GM23338 (cell line): ENCODE data around the gene SH2D4B. TPM values are rescaled to one million over a fixed set of nuclear protein-coding genes. Genes with fewer than 3 reads are reported as not detected.

Source experiments
- ATAC-seq: fragments of 200-7000 bp; cut with Tn5 transposase; 3 replicates; pipeline ENCODE4 v1.9.1; 2020
- DNase-seq: peaks from one replicate; pipeline ENCODE4 v3.0.0-alpha.2; 2015; ENCODE audit warnings: low spot score
- H2AFZ ChIP-seq: fragments of 200-600 bp; sonication (generic); 2 replicates; pipeline ENCODE4 v1.8.0; 2016; ENCODE audit warnings: antibody characterized with exemption, mild to moderate bottlenecking, moderate library complexity
- H3F3A ChIP-seq: fragments of 200-600 bp; sonication (generic); replicated peaks from 2 replicates; pipeline ENCODE4 v1.8.0; 2017; ENCODE audit warnings: antibody characterized with exemption, mixed run types, low read depth
- H3K27ac ChIP-seq: fragments of 200-600 bp; sonication (generic); 2 replicates; pipeline ENCODE4 v1.6.1; 2016; ENCODE audit warnings: low read depth
- H3K27me3 ChIP-seq: fragments of 200-600 bp; sonication (generic); 2 replicates; pipeline ENCODE4 v1.8.0; 2016; ENCODE audit warnings: mild to moderate bottlenecking, mixed run types, moderate library complexity; ENCODE audit not compliant: insufficient read depth
- H3K36me3 ChIP-seq: fragments of 200-600 bp; sonication (generic); 2 replicates; pipeline ENCODE4 v1.8.0; 2016; ENCODE audit warnings: mild to moderate bottlenecking; ENCODE audit not compliant: insufficient read depth
- H3K4me1 ChIP-seq: fragments of 200-600 bp; sonication (generic); 2 replicates; pipeline ENCODE4 v1.8.0; 2016; ENCODE audit warnings: mild to moderate bottlenecking, moderate library complexity; ENCODE audit not compliant: insufficient read depth
- H3K4me2 ChIP-seq: fragments of 200-600 bp; sonication (generic); 2 replicates; pipeline ENCODE4 v1.7.1; 2017; ENCODE audit warnings: mixed run types
- H3K4me3 ChIP-seq: fragments of 200-600 bp; sonication (generic); 2 replicates; pipeline ENCODE4 v1.6.1; 2016; ENCODE audit warnings: mixed run types
- H3K79me2 ChIP-seq: fragments of 200-600 bp; sonication (generic); replicated peaks from 2 replicates; pipeline ENCODE4 v1.8.0; 2017; ENCODE audit warnings: mild to moderate bottlenecking; ENCODE audit not compliant: insufficient read depth
- H3K9me2 ChIP-seq: fragments of 200-600 bp; sonication (generic); 2 replicates; pipeline ENCODE4 v1.8.0; 2017; ENCODE audit not compliant: insufficient read depth
- H4K20me1 ChIP-seq: fragments of 200-600 bp; sonication (generic); replicated peaks from 2 replicates; pipeline ENCODE4 v1.8.0; 2017; ENCODE audit warnings: mild to moderate bottlenecking; ENCODE audit not compliant: insufficient read depth
- H3K27ac Mint-ChIP-seq: 2 replicates; pipeline ENCODE4 v1.8.0; 2020; ENCODE audit warnings: inconsistent platforms, mild to moderate bottlenecking, moderate library complexity, mixed read lengths
- H3K27me3 Mint-ChIP-seq: 3 replicates; pipeline ENCODE4 v1.8.0; 2022; ENCODE audit warnings: low read depth, mild to moderate bottlenecking, moderate library complexity, mixed read lengths, inconsistent platforms; ENCODE audit not compliant: insufficient read depth, poor library complexity
- H3K36me3 Mint-ChIP-seq: 3 replicates; pipeline ENCODE4 v1.8.0; 2021; ENCODE audit warnings: low read depth, mild to moderate bottlenecking, inconsistent platforms, moderate library complexity, mixed read lengths
- H3K4me1 Mint-ChIP-seq: 3 replicates; pipeline ENCODE4 v1.8.0; 2020; ENCODE audit warnings: mild to moderate bottlenecking, inconsistent platforms, mixed read lengths
- H3K4me3 Mint-ChIP-seq: 3 replicates; pipeline ENCODE4 v1.8.0; 2021; ENCODE audit warnings: moderate library complexity, mild to moderate bottlenecking, inconsistent platforms, mixed read lengths
- H3K9me3 Mint-ChIP-seq: 3 replicates; pipeline ENCODE4 v1.8.0; 2020; ENCODE audit warnings: moderate library complexity, mild to moderate bottlenecking, inconsistent platforms, mixed read lengths
- CREB1 ChIP-seq: fragments of 250-450 bp; sonication (Bioruptor Pico); IDR thresholded peaks from 2 replicates; pipeline ENCODE4 v1.5.0; 2020; ENCODE audit warnings: low read depth, mild to moderate bottlenecking, moderate library complexity
- EZH2 ChIP-seq: fragments of 200-600 bp; sonication (generic); IDR thresholded peaks from one replicate; pipeline ENCODE4 v1.8.0; 2017; ENCODE audit warnings: antibody characterized with exemption, mild to moderate bottlenecking, low read depth; ENCODE audit not compliant: unreplicated experiment
- EZH2phosphoT487 ChIP-seq: fragments of 200-600 bp; sonication (generic); IDR thresholded peaks from one replicate; pipeline ENCODE4 v1.8.1; 2018; ENCODE audit warnings: antibody characterized with exemption; ENCODE audit not compliant: unreplicated experiment
- JUNB ChIP-seq: IDR thresholded peaks from one replicate; pipeline ENCODE4 v1.6.1; 2016; ENCODE audit warnings: antibody characterized with exemption; ENCODE audit not compliant: unreplicated experiment
- NANOG ChIP-seq: IDR thresholded peaks from 2 replicates; pipeline ENCODE4 v1.6.1; 2016; ENCODE audit warnings: antibody characterized with exemption, borderline replicate concordance
- POLR2AphosphoS5 ChIP-seq: IDR thresholded peaks from 2 replicates; pipeline ENCODE4 v1.6.1; 2016; ENCODE audit warnings: antibody characterized with exemption, low read depth
- REST ChIP-seq: IDR thresholded peaks from one replicate; pipeline ENCODE4 v1.6.1; 2018; ENCODE audit warnings: antibody characterized with exemption; ENCODE audit not compliant: unreplicated experiment
- STAT1 ChIP-seq: IDR thresholded peaks from one replicate; pipeline ENCODE4 v1.6.1; 2016; ENCODE audit warnings: antibody characterized with exemption; ENCODE audit not compliant: unreplicated experiment
- ZNF114 ChIP-seq: fragments of 250-450 bp; sonication (Bioruptor Pico); IDR thresholded peaks from 2 replicates; pipeline ENCODE4 v1.5.0; 2020; ENCODE audit warnings: mild to moderate bottlenecking, moderate library complexity
- ZNF331 ChIP-seq: fragments of 250-450 bp; sonication (Bioruptor Pico); IDR thresholded peaks from 2 replicates; pipeline ENCODE4 v1.5.0; 2020; ENCODE audit warnings: low read depth, mild to moderate bottlenecking, moderate library complexity
- polyA plus RNA-seq: library from polyadenylated mRNA; unstranded; fragments of >200 nt; fragmentation: Nextera tagmentation; extraction: Ambion mirVana; gene quantifications from 2 replicates; pipeline ENCODE4 v1.2.1, GENCODE V29; 2016
- total RNA-seq: library from RNA; depleted of rRNA; stranded (reverse); fragments of >200 nt; shearing (Covaris generic); gene quantifications from 2 replicates; pipeline ENCODE4 v1.2.3, GENCODE V29; 2014
- TF ChIP-seq, protein P1 (sequence below), 2 experiments: fragments of 200-600 bp in 1 of 2; sonication (generic) in 1 of 2; conservative IDR thresholded peaks; 2 replicates each; pipeline versions ENCODE4 v1.5.1 to v1.6.1; 2016 to 2017; ENCODE audit warnings: antibody characterized with exemption in 2 of 2, low read depth in 2 of 2, mild to moderate bottlenecking in 2 of 2, moderate library complexity in 1 of 2

Gene SH2D4B
- total and polyA plus RNA-seq, 2 experiments from 2014 or later: 0.08 TPM; not detected in 1

DNA sequence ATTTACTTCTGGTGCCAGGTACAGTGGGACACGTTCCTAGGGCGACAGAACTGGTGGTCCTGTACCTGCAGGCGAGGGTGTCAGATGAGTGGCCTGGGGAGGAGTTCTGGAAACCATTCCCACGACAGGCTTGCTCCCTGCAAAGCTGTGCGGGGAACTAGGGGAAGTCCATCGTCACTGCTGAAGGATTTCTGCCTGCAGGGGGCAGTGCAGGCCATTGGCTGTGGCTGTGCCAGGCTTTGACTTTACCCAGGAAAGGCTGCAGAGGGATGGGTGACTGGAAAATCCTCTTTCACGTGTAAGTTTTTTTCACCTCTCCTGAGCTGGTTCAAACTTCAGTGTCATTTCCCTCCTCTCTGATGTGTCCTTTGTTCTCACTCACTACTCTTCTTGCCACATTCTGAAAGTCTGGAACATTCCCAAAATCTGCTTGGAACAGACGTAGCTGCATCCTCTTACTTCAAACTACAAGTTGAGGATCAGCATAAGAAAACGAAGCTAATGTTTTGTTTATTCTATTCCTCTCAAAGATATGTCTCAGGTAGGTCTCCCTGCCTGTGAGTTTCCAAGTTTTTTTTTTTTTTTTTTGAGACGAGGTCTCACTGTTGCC lies 126.5 kb downstream of the SH2D4B start:
- no peaks in the 10 kb centered on the region for H3K36me3 ChIP-seq
- no peak overlapping the region for H3K27ac Mint-ChIP-seq
- H3K4me2 ChIP-seq: peak overlapping the region; percentile 65
- no peaks in the 10 kb centered on the region for H3K9me3 Mint-ChIP-seq
- H3K27ac ChIP-seq: no peak overlapping the region
- peaks cover 15% of the 10 kb centered on the region for H3K27me3 Mint-ChIP-seq
- H2AFZ ChIP-seq: peak overlapping the region; percentile 88
- H3F3A ChIP-seq: no peaks in the 10 kb centered on the region
- H3K4me1 ChIP-seq: peaks cover 16% of the 10 kb centered on the region
- no peak overlapping the region for H3K4me3 Mint-ChIP-seq
- ATAC-seq (peak; percentile 90), DNase-seq (peak; percentile 93)
- H3K27me3 ChIP-seq: no peaks in the 10 kb centered on the region
- no peaks in the 10 kb centered on the region for H3K79me2 ChIP-seq
- H3K4me3 ChIP-seq: no peak overlapping the region
- no peaks in the 10 kb centered on the region for H4K20me1 ChIP-seq
- no peaks in the 10 kb centered on the region for H3K9me2 ChIP-seq
- TF ChIP-seq, protein P1, sequence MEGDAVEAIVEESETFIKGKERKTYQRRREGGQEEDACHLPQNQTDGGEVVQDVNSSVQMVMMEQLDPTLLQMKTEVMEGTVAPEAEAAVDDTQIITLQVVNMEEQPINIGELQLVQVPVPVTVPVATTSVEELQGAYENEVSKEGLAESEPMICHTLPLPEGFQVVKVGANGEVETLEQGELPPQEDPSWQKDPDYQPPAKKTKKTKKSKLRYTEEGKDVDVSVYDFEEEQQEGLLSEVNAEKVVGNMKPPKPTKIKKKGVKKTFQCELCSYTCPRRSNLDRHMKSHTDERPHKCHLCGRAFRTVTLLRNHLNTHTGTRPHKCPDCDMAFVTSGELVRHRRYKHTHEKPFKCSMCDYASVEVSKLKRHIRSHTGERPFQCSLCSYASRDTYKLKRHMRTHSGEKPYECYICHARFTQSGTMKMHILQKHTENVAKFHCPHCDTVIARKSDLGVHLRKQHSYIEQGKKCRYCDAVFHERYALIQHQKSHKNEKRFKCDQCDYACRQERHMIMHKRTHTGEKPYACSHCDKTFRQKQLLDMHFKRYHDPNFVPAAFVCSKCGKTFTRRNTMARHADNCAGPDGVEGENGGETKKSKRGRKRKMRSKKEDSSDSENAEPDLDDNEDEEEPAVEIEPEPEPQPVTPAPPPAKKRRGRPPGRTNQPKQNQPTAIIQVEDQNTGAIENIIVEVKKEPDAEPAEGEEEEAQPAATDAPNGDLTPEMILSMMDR (conservative IDR thresholded peaks at IDR 0.05; ENCODE audit: low read depth in 2 of 2): peak; percentile 90 to 98
- TF ChIP-seq ZNF114 (CRISPR knock-in tag) (no peak), EZH2 (no peak), REST (no peak), POLR2AphosphoS5 (no peak), CREB1 (CRISPR knock-in tag) (peak; percentile 75), ZNF331 (no peak), JUNB (no peak)
- H3K4me1 Mint-ChIP-seq: peaks cover 12% of the 10 kb centered on the region
- H3K36me3 Mint-ChIP-seq: no peaks in the 10 kb centered on the region

DNA sequence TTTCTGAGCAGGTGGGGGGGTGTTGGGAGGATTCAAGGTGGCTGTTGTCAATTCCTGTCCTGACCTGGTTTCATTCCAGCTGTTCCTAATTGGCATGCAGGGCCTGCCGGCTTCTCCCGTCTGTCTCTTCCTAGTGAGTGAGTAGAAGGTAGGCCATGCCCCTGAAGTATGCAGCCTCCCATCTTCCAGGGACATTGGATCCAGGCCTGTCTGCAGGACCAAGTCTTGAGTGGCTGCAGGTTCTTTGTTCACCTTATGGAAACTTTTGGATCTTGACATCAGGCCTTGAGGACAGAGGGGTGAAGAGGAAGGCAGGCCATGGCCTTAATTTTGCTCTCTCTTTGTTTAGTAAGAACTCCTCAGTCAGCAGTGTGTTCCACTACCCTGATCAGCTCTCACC lies 131.8 kb downstream of the SH2D4B start:
- DNase-seq: no peak
- H3K36me3 Mint-ChIP-seq: no peaks in the 10 kb centered on the region
- TF ChIP-seq STAT1 (no peak), EZH2phosphoT487 (no peak), CREB1 (CRISPR knock-in tag) (no peak), NANOG (no peak)
- TF ChIP-seq, protein P1 (conservative IDR thresholded peaks at IDR 0.05; ENCODE audit: low read depth in 2 of 2): no peak

More for the DNA sequence above, 131.8 kb downstream of the SH2D4B start:
- H3K27ac Mint-ChIP-seq: no peak overlapping the region
- peaks cover 2% of the 10 kb centered on the region for H3K4me1 ChIP-seq
- H3K4me3 Mint-ChIP-seq: no peak overlapping the region
- H3K9me3 Mint-ChIP-seq: no peaks in the 10 kb centered on the region
- H3K27me3 ChIP-seq: no peaks in the 10 kb centered on the region
- H4K20me1 ChIP-seq: no peaks in the 10 kb centered on the region
- no peak overlapping the region for H3K4me2 ChIP-seq
- H3F3A ChIP-seq: no peaks in the 10 kb centered on the region
- peaks cover 3% of the 10 kb centered on the region; the same call in 2 of the 3 replicates for H3K4me1 Mint-ChIP-seq
- H3K79me2 ChIP-seq: no peaks in the 10 kb centered on the region
- no peak overlapping the region for H2AFZ ChIP-seq
- H3K9me2 ChIP-seq: no peaks in the 10 kb centered on the region
- H3K4me3 ChIP-seq: no peak overlapping the region
- ATAC-seq: no peak
- H3K27ac ChIP-seq: no peak overlapping the region
- H3K27me3 Mint-ChIP-seq: peaks cover 7% of the 10 kb centered on the region
- no peaks in the 10 kb centered on the region for H3K36me3 ChIP-seq
